Kidney tubule cell (primary cell): ENCODE results near the gene KAZN.

Experiments used
- DNase-seq: peaks from one replicate; pipeline ENCODE4 v3.0.0-alpha.2; 2018; ENCODE audit warnings: low spot score

Gene KAZN

DNA sequence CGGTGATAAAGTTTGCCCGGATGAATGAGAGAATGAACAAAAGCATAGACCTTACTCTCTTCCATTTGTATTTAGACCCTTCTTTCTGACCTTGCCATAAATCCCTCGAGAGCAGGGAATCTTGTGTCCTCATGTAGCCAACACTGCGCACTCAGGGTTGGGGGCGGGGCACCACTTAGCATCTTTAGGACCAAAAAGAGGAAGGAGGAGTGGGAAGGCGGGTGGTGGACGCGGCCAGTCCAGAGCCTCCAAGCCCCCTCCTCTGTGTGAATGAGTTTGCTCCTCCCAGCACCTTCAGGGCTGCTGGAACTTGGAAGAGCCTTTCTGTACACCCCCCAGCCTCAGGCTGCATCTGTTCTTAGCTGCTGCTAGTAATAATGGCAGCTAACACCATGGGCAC lies 413.2 kb downstream of the KAZN start:
- DNase-seq: no peak

GRCh38 chr1:15012822-15013221 lies 414.3 kb downstream of the KAZN start:
- DNase-seq: no peak

DNA sequence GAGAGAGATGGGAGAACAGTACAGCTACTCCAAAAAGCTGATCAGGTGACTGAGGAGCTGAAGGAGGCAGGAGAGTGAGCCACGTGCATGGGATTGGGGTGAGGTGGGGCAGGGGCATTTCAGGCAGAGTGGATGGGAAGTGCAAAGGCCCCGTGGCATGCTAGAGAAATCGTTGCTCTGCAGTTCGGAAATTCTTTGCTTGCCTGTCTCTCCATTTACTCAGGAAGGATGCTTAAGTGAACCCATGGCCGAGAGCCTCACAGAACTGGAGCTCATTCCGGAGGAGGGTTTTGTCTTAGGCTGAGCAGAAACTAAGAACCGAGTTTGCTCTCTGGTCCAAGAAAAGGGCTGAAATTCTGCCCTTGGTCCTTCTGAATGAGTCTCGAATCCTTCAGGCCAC lies 415.3 kb downstream of the KAZN start:
- no peak for DNase-seq

GRCh38 chr1:15014516-15014915 lies 416.0 kb downstream of the KAZN start:
- no peak for DNase-seq

- DNase-seq: no peak
Observed at GRCh38 chr1:15016001-15016400, 417.5 kb downstream of the KAZN start.

DNA sequence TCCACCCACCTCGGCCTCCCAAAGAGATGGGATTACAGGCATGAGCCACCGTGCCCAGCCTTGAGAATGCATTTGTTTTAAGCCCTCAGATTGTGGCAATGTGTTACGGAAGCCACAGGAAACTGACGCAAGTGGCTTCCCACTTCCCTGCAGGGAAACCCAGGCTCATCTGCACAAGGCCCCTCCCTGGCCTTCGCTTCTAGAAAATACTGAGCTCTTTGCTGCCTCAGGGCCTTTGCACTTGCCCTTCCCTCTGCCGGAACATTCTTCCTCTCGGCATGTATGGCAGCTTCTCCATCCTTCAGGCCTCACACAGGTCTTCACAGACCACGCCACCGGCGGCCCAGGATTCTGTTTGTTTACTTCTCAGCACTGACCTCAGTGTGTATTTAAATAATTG lies 418.0 kb downstream of the KAZN start:
- no peak for DNase-seq

GRCh38 chr1:15017120-15017519 lies 418.6 kb downstream of the KAZN start:
- DNase-seq: no peak

- no peak for DNase-seq
Observed at GRCh38 chr1:15018767-15019166, 420.3 kb downstream of the KAZN start.

DNA sequence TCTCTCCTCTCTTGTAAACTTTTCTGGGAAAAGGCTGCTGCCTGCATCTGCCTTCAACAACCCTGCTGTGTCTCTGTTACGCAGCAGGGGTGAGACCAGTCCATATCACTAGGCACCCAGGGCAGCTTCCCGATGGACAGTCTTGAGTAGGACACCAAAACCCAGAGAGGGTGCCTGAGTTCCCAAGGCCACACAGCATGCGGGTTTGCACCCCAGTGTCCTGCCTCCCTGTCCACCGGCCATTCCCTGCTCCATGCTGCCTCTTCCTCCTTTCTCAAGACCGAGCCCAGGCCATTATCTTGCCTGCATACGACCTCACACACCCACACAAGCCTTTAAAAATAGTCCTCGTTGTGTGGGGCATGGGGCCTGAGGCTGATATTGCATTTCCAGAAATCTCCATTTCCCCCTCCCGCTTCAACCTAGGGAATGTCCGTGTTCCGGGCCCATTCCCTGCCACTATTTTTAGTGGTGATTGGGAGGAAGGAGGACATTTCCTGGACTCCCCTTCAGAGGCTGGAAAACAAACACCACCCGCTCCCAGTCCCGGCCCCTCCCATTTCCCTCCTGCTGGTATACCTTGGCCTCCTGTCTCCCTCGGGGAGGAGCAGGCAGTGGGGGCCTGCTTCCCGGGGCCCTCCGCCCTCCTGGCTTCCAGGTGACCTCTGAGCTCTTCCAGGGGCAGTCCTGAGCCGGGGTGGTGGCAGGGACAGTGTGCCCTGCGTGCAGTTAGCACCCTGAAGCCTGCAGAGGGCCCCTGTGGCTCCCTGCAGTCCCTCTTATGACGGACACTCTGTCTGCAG lies 422.7 kb downstream of the KAZN start:
- no peak for DNase-seq

GRCh38 chr1:15022048-15022447 lies 423.6 kb downstream of the KAZN start:
- no peak for DNase-seq

DNA sequence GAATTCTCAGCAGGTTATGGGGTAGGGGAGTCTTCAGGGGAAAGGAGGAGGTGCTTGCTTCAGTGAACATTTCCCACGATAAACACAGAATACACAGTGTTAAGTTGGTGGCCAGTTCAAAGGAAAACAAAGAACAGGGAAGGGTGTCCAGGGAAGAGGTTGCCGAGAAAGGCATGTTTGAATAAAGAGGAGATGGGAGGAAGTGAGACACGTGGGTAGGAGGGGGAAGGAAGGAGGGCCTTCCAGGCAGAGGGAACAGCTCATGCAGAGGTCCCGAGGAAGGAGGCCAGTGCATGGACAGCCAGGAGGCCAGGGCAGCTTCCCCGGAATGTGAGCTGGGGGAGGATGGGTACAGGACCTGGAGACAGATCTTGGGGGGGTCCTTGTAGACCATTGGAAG lies 424.7 kb downstream of the KAZN start:
- DNase-seq: peak; percentile 42

DNA sequence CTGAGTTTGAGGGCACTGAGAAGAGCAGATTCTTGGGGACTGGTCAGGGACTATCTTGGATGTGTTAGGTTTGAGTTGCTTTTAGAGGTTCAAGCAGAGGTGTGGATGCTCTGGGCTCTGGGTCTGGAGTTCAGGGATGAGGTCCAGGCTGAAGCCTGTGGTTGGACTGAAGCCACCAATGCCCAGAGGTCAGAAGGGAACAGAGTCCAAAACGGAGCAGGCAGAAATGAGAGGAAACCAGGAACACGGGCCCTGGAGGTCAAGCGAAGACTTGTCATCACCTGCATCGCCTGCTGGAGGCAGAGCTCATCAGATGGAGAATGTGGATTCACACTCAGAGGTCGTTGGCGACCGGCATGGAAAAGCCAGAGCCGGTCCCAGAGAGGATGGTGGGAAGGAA lies 425.5 kb downstream of the KAZN start:
- DNase-seq: no peak

GRCh38 chr1:15026117-15026489 lies 427.6 kb downstream of the KAZN start:
- no peak for DNase-seq

GRCh38 chr1:15027515-15027986 lies 429.1 kb downstream of the KAZN start:
- DNase-seq: peak; percentile 83

DNA sequence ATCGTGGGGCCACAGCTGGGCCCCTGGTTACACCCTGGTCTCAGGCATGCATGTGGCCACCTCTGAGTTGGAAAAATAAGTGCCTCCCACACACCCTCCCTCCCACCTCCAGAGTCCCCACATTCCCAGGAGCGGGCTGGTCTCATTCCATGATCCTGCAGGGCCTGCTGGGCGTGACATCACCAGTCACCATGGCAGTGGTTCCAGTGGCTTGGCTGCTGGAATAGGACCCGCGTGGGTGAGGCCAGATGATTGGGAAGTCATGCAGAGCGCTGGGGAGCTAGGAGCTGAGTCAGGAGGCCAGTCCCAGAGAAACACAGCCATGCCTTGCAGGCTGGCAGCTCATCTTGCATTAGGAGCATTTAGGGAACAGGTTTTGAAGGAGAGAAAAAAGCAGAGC lies 429.6 kb downstream of the KAZN start:
- DNase-seq: peak; percentile 99

- peak; percentile 34 for DNase-seq
Observed at GRCh38 chr1:15028616-15029015, 430.1 kb downstream of the KAZN start.

- no peak for DNase-seq
Observed at GRCh38 chr1:15029036-15029435, 430.6 kb downstream of the KAZN start.

GRCh38 chr1:15029786-15030185 lies 431.3 kb downstream of the KAZN start:
- DNase-seq: peak; percentile 33

- peak; percentile 63 for DNase-seq
Observed at GRCh38 chr1:15031251-15031933, 432.9 kb downstream of the KAZN start.

GRCh38 chr1:15033264-15033663 lies 434.8 kb downstream of the KAZN start:
- DNase-seq: peak; percentile 50

DNA sequence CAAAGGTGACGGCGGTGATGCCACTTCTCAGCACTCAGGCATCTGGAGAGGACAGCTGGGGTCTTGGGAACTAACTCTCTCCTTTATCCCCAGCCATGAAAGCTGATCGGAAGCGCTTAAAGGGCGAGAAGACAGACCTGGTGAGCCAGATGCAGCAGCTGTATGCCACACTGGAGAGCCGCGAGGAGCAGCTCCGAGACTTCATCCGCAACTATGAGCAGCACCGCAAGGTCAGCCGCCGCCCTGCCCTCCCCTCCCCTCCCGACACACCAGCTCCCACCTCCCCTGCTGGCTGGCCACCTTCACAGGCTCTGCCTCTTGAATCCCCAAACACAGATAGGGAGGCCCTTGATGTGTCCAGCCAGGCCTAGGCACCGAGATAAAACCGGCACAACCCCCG lies 436.2 kb downstream of the KAZN start:
- no peak for DNase-seq

DNA sequence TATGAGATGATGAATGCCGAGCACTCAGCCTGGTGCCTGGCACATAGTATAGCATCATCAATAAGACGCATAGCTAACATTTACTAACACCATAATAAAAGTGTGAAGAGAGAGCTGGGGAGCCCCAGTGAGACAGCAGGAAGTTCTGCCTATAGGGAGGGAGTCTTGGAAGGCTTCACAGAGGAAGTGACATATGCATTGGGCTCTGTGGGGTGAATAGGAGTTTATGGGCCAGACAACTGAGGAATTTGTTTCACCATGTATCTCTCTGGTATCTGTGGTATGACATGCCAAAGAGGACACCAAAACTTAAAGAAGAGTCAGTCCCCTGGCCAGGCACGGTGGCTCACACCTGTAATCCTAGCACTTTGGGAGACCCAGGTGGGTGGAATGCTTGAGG lies 436.8 kb downstream of the KAZN start:
- no peak for DNase-seq

- DNase-seq: no peak
Observed at GRCh38 chr1:15036101-15036500, 437.6 kb downstream of the KAZN start.
